HG03064 (cell line): ENCODE results near the gene EEF1AKMT4.

ENCODE experiments used
- ATAC-seq: cut with Tn5 transposase; IDR thresholded peaks from one replicate; pipeline ENCODE4 v1.9.1; 2021; ENCODE audit warnings: low read depth; ENCODE audit not compliant: unreplicated experiment

The EEF1AKMT4 gene

GRCh38 chr3:184249412-184250166, at the start of gene EEF1AKMT4:
TSS of gene EEF1AKMT4 (plus strand) at chr3:184249672. CDS start at chr3:184249695, 23 bp downstream.
- ATAC-seq: peak; percentile 89

- no peak for ATAC-seq
Measured at GRCh38 chr3:184200825-184201224, 48.6 kb upstream of the EEF1AKMT4 start.

GRCh38 chr3:184203526-184203925, 45.9 kb upstream of the EEF1AKMT4 start:
- ATAC-seq: no peak

- no peak for ATAC-seq
Measured at GRCh38 chr3:184209146-184209923, 40.1 kb upstream of the EEF1AKMT4 start.

- ATAC-seq: no peak
Measured at GRCh38 chr3:184211297-184211696, 38.2 kb upstream of the EEF1AKMT4 start.

- ATAC-seq: no peak
Measured at GRCh38 chr3:184211718-184212117, 37.8 kb upstream of the EEF1AKMT4 start.

- ATAC-seq: no peak
Measured at GRCh38 chr3:184218814-184219213, 30.7 kb upstream of the EEF1AKMT4 start.

- no peak for ATAC-seq
Measured at GRCh38 chr3:184222521-184222920, 27.0 kb upstream of the EEF1AKMT4 start.

GRCh38 chr3:184223946-184224345, 25.5 kb upstream of the EEF1AKMT4 start:
- no peak for ATAC-seq

- no peak for ATAC-seq
Measured at GRCh38 chr3:184227481-184227935, 22.0 kb upstream of the EEF1AKMT4 start.

- no peak for ATAC-seq
Measured at GRCh38 chr3:184228376-184229137, 20.9 kb upstream of the EEF1AKMT4 start.

- ATAC-seq: peak; percentile 57
Measured at GRCh38 chr3:184229394-184230080, 19.9 kb upstream of the EEF1AKMT4 start, which contains the start of gene VWA5B2. TSS of gene VWA5B2 (plus strand) at chr3:184229585. CDS start at chr3:184230529, 944 bp downstream.

- no peak for ATAC-seq
Measured at GRCh38 chr3:184230081-184230602, 19.3 kb upstream of the EEF1AKMT4 start.

- no peak for ATAC-seq
Measured at GRCh38 chr3:184230603-184231528, 18.6 kb upstream of the EEF1AKMT4 start.

- ATAC-seq: no peak
Measured at GRCh38 chr3:184231671-184232070, 17.8 kb upstream of the EEF1AKMT4 start.

GRCh38 chr3:184233127-184233843, 16.2 kb upstream of the EEF1AKMT4 start:
- ATAC-seq: no peak

GRCh38 chr3:184234224-184234623, 15.2 kb upstream of the EEF1AKMT4 start:
- no peak for ATAC-seq

- no peak for ATAC-seq
Measured at GRCh38 chr3:184234671-184235380, 14.6 kb upstream of the EEF1AKMT4 start.
